ENCODE measurements around the gene DPM2.

DNA sequence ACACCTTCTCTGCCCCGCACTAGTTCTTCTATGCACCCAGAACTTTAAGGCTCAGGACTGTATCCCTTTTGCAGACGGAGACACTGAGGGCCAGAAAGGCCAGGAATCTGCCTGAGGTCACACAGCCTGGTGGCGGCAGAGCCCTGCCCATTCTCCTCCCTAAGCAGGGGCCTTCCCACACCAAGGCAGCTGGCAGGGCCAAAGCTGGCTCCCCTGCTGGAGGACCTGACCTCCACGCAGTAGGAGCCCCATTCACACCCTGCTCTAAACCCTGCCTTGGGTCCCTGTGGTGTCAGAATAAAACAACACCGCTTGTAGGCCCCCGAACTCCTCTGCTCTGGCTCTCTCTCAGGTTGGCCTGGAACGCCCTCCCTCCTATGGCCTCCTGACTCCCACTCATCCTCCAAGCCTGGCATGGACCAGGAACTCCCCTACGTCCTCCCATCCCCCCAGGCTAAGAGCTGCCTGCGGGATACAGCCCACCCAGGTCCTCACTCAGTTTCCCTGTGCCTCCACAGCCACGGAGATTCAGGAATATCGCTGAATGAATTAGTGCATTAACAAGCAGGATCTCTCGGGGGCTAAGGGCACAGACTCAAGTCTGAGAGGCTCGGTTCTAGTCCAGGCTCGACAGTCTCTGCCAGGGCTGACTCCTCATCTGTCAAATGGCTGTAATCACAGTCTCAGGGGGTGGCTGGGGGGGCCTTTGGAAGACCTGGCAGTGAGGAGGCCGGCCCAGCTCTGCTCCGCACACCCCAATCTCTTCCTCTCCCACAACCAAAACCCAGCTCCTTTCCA, 41.1 kb downstream of the DPM2 start:
- no peak for TF ChIP-seq POLR2AphosphoS5 (IDR thresholded peaks at IDR 0.05)
- no peak for TF ChIP-seq EP300 (IDR thresholded peaks at IDR 0.05)
